ENCODE data around the gene TRAF7. TPM values are rescaled to one million over a fixed set of nuclear protein-coding genes. Genes with fewer than 3 reads are reported as not detected.

Gene TRAF7
- total RNA-seq, 2 donors from 2014 or later = 34.1 to 54.8 TPM

DNA sequence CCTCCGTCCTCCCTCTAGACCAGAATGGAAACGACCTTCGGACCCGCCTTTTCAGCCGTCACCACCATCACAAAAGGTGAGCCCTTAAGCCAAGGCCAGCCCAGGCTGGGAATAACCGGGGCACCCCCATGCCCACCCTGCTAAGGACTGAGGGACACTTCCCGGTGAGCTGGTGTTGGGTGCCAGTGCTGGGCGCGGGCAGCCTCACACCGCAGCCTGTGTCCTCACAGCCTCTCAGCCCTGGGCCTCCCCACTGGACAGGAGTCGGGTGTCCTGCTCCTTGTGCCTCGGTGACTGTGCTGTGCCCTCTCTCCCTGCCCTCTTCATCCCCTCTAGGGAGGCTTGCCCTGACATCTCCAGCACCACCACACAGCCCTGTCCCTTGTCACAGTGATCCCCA is 10.3 kb downstream of the TRAF7 start:
- Histone ChIP-seq H3K36me3 (peaks cover 13% of the 10 kb centered on the region), H3K27me3 (replicated peaks; ENCODE audit: insufficient read depth) (no peaks in the 10 kb centered on the region), H3K27ac (no peak overlapping the region), H3K9me3 (no peaks in the 10 kb centered on the region), H3K4me3 (no peak overlapping the region), H3K4me1 (ENCODE audit: control insufficient read depth in 1 of 2, low read depth in 2 of 2) (peaks cover 0 to 11% of the 10 kb centered on the region in 2 donors)
- DNase-seq (ENCODE audit: low spot score) (no peak), ATAC-seq (ENCODE audit: insufficient number of reproducible peaks, low FRiP score, low read depth) (no peak)
- no peak for TF ChIP-seq CTCF (IDR thresholded peaks at IDR 0.05)

- Histone ChIP-seq H3K9me3 (no peaks in the 10 kb centered on the region), H3K4me1 (ENCODE audit: control insufficient read depth in 1 of 2, low read depth in 2 of 2) (peaks cover 0 to 7% of the 10 kb centered on the region in 2 donors), H3K27ac (no peak overlapping the region), H3K4me3 (no peak overlapping the region), H3K27me3 (replicated peaks; ENCODE audit: insufficient read depth) (no peaks in the 10 kb centered on the region), H3K36me3 (peaks cover 13% of the 10 kb centered on the region)
- ATAC-seq (ENCODE audit: insufficient number of reproducible peaks, low FRiP score, low read depth) (no peak), DNase-seq (ENCODE audit: low spot score) (no peak)
- no peak for TF ChIP-seq CTCF (IDR thresholded peaks at IDR 0.05)
Measured at GRCh38 chr16:2166263-2167067, 10.9 kb downstream of the TRAF7 start.

DNA sequence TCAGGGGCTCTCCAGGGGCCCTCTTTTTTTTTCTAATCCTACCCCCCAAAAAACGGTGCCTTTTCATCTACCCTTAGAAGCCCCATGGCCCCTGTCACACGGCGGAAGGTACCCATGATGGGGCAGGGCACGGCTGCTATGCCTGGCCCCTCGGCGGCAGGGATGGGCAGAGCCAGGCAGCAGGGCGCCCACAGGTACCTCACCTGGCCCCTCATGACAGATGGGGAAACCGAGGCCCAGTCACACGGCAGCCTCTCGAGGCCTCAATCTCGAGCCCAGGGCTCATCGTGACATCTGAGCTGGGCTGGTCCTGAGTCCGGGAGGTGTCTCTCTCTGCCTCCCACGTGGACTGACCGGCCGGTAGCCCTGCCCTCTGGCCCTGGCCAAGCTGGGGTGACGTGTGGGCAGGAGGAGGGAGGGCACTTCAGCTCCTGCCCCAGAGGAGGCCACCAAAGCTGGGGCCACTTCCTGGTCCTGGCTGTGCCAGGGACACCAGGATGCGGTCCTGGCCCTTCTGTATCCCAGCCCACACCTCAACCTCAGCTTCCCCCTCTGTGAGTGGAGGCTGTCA is 11.6 kb downstream of the TRAF7 start:
- no peak overlapping the region for H3K27ac ChIP-seq
- no peaks in the 10 kb centered on the region for H3K27me3 ChIP-seq (replicated peaks; ENCODE audit: insufficient read depth)
- H3K4me3 ChIP-seq = no peak overlapping the region
- H3K9me3 ChIP-seq = no peaks in the 10 kb centered on the region
- DNase-seq (ENCODE audit: low spot score) (no peak), ATAC-seq (ENCODE audit: insufficient number of reproducible peaks, low FRiP score, low read depth) (no peak)
- peaks cover 17% of the 10 kb centered on the region for H3K36me3 ChIP-seq
- no peak for TF ChIP-seq CTCF (IDR thresholded peaks at IDR 0.05)
- H3K4me1 ChIP-seq (ENCODE audit: control insufficient read depth in 1 of 2, low read depth in 2 of 2) = no peaks in the 10 kb centered on the region

DNA sequence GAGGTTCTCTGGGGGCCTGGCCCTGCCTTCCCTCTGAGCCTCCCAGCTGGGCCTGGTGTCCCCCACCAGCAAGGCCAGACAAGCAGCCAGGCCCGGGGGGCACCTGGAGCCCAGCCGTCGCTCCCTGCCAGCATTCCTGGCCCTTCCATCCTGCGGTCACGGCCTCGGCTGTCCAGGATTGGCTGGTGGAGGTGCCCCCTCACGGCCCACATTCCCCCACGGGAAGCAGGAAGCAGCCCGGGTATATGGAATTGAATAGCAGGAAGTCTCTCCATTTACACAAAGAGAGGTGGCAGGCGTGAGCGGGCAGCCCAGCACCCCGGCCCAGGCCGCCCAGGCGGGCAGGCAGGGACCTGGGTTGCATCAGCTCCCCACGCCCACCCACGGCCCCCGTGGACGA is 14.5 kb downstream of the TRAF7 start:
- no peak overlapping the region for H3K27ac ChIP-seq
- DNase-seq (ENCODE audit: low spot score) (no peak), ATAC-seq (ENCODE audit: insufficient number of reproducible peaks, low FRiP score, low read depth) (no peak)
- TF ChIP-seq CTCF (IDR thresholded peaks at IDR 0.05) = no peak
- H3K36me3 ChIP-seq = peaks cover 34% of the 10 kb centered on the region
- H3K27me3 ChIP-seq (replicated peaks; ENCODE audit: insufficient read depth) = no peaks in the 10 kb centered on the region
- no peaks in the 10 kb centered on the region for H3K4me1 ChIP-seq (ENCODE audit: control insufficient read depth in 1 of 2, low read depth in 2 of 2)
- H3K9me3 ChIP-seq = no peaks in the 10 kb centered on the region
- no peak overlapping the region for H3K4me3 ChIP-seq

GRCh38 chr16:2170587-2171435 is 15.2 kb downstream of the TRAF7 start:
- Histone ChIP-seq H3K36me3 (peaks cover 42% of the 10 kb centered on the region), H3K4me3 (peak overlapping the region; percentile 26), H3K27me3 (replicated peaks; ENCODE audit: insufficient read depth) (no peaks in the 10 kb centered on the region), H3K4me1 (ENCODE audit: control insufficient read depth in 1 of 2, low read depth in 2 of 2) (no peaks in the 10 kb centered on the region), H3K9me3 (no peaks in the 10 kb centered on the region), H3K27ac (no peak overlapping the region)
- DNase-seq (ENCODE audit: low spot score) = no peak
- no peak for TF ChIP-seq CTCF (IDR thresholded peaks at IDR 0.05)
- ATAC-seq (ENCODE audit: insufficient number of reproducible peaks, low FRiP score, low read depth) = no peak
